Testis (tissue), 3 donors: ENCODE results near the gene HS1BP3. TPM values are rescaled to one million over a fixed set of nuclear protein-coding genes. Genes with fewer than 3 reads are reported as not detected.

Experiments used
- DNase-seq: peaks from one replicate; pipeline ENCODE4 v3.0.0-alpha.2; 2019
- H3K27ac ChIP-seq, 2 donors: fragments of 200-600 bp; sonication (generic); one replicate each; pipeline ENCODE4 v1.5.1; 2019
- H3K27me3 ChIP-seq: fragments of 200-600 bp; sonication (generic); one replicate; pipeline ENCODE4 v1.5.1; 2019
- H3K36me3 ChIP-seq: fragments of 200-600 bp; sonication (generic); one replicate; pipeline ENCODE4 v1.5.1; 2017; ENCODE audit warnings: low read depth; ENCODE audit errors: missing control alignments
- H3K4me1 ChIP-seq: fragments of 200-600 bp; sonication (generic); one replicate; pipeline ENCODE4 v1.5.1; 2019
- H3K4me3 ChIP-seq, 2 donors: fragments of 200-600 bp; sonication (generic); one replicate each; pipeline ENCODE4 v1.5.1; 2017 to 2019
- H3K9me3 ChIP-seq: fragments of 200-600 bp; sonication (generic); one replicate; pipeline ENCODE4 v1.5.1; 2017
- POLR2A ChIP-seq: fragments of 450-650 bp; IDR thresholded peaks from one replicate; pipeline ENCODE4 v1.6.1; 2017; ENCODE audit warnings: antibody characterized with exemption, mild to moderate bottlenecking, moderate library complexity
- WGBS, 2 donors: methylation state at CpG; one replicate each; pipeline ENCODE4 v1.1.5; 2018; 5-methylcytosine and 5-hydroxymethylcytosine counted together
- intact Hi-C: fragments of 100-400 bp; cut with DNase I; formaldehyde crosslinking; loops from one replicate; pipeline ENCODE4 v1.15.1; 2023; ENCODE audit warnings: low total_unique reads
- polyA plus RNA-seq: library from polyadenylated mRNA; stranded (reverse); fragments of 350-450 nt; fragmentation: Illumina TruSeq; extraction: RNeasy Lipid Tissue Mini Kit (QIAGEN cat#74804); gene quantifications from one replicate; pipeline ENCODE4 v1.2.3, GENCODE V29; 2014; ENCODE audit warnings: low read depth, low replicate concordance; ENCODE audit not compliant: insufficient read depth
- total RNA-seq, 2 donors: library from RNA; depleted of rRNA; stranded (reverse); fragments of >200 nt; gene quantifications; one replicate each; pipeline ENCODE4 v1.2.3, GENCODE V29; 2016
- TF ChIP-seq, protein P1 (sequence below), 3 experiments: fragments of 450-650 bp in 2 of 3; fragments of 200-600 bp in 1 of 3; sonication (generic) in 1 of 3; IDR thresholded peaks; one replicate each; pipeline ENCODE4 v1.5.1; 2016 to 2019; ENCODE audit warnings: antibody characterized with exemption in 3 of 3, mild to moderate bottlenecking in 2 of 3, moderate library complexity in 1 of 3

HS1BP3 gene
- total and polyA plus RNA-seq, 3 donors from 2014 or later: 23.5 to 31.6 (median 25.0) TPM

DNA sequence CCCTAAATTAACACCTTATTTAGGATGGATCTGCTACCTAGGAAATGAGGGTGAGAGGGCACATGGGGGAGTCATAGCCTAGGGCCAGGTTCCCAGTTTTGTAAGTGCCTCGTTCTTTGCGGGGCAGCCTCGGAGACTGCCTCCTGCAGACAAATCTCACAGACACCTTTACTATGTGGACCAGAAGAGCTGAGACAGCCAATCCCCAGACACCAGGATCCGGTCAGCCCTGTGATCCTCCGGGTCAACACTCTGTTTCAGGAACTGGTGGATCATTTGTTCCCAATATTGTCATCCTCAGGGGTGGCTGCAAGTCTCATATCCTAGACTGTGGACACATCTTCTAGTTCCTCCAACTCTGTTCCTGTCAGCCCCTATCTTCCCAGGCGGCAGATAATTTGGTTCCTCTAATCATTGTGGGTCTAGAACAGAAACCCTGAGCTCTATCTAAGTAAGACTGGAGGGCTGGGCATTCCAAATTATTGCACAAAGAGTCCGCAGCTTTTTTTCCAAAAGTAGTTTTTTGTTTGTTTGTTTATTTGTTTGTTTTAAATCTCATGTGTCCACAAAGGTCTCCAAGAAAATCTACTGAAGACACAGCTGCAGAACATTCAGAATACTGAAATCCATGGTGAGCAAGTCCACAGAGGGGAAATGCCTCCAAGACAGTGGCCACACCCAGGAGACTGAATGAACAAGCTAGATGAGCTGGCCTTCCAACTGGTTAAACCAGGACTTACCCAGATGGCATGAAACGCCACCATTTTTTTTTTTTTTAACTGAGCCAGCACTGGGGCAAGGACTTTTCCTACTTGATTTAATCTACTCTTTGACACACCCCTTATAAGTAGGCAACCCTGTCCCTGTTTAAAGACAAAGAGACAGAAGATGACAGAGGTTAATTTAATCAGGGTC is 9.9 kb upstream of the HS1BP3 start:
- H3K27me3 ChIP-seq: no peaks in the 10 kb centered on the region
- H3K4me1 ChIP-seq: peaks cover 3% of the 10 kb centered on the region
- DNase-seq: no peak
- no peak for TF ChIP-seq POLR2A
- TF ChIP-seq, protein P1, sequence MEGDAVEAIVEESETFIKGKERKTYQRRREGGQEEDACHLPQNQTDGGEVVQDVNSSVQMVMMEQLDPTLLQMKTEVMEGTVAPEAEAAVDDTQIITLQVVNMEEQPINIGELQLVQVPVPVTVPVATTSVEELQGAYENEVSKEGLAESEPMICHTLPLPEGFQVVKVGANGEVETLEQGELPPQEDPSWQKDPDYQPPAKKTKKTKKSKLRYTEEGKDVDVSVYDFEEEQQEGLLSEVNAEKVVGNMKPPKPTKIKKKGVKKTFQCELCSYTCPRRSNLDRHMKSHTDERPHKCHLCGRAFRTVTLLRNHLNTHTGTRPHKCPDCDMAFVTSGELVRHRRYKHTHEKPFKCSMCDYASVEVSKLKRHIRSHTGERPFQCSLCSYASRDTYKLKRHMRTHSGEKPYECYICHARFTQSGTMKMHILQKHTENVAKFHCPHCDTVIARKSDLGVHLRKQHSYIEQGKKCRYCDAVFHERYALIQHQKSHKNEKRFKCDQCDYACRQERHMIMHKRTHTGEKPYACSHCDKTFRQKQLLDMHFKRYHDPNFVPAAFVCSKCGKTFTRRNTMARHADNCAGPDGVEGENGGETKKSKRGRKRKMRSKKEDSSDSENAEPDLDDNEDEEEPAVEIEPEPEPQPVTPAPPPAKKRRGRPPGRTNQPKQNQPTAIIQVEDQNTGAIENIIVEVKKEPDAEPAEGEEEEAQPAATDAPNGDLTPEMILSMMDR (IDR thresholded peaks at IDR 0.05): no peak
- intact Hi-C loops: no loop called here
- WGBS, 2 donors: 53 to 60% methylated on average over 5 to 8 of the region's 8 CpGs
- no peaks in the 10 kb centered on the region for H3K9me3 ChIP-seq
- H3K27ac ChIP-seq: no peak overlapping the region
- H3K4me3 ChIP-seq: no peak overlapping the region
- H3K36me3 ChIP-seq: no peaks in the 10 kb centered on the region

DNA sequence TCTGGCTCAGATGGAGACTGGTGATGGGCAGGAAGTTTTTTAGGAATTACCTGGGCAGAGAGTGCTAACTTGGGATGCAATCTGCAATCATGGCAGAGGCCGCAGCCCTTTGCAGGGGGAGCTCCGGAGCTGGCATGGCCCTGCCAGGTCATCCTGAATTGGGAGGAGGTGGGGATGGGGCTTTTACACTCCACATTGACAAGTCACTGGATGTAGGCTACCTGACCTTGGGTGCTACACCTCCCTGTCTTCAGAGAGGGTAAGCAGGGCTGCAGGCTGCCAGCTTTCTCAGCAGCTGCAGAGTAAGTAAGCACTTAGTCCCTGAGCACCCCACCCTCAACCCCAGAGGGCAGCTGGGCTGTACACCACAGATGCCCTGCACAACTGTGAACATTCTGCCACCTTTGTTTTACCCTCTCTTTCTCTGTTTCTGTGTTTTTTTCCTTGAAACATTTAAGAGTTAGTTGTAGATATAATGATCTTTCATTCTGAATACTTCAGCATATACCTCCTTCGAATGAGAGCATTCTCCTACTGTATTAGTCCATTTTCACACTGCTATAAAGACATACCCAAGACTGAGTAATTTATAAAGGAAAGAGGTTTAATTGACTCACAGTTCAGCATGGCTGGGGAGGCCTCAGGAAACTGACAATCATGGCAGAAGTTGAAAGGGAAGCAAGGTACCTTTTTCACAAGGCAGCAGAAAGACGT is 6.8 kb upstream of the HS1BP3 start:
- 83 to 88% methylated on average over 2 to 4 of the region's 4 CpGs for WGBS, 2 donors
- no peaks in the 10 kb centered on the region for H3K4me1 ChIP-seq
- intact Hi-C loops: no loop called here
- no peaks in the 10 kb centered on the region for H3K27me3 ChIP-seq
- no peak overlapping the region for H3K27ac ChIP-seq
- TF ChIP-seq, protein P1 (IDR thresholded peaks at IDR 0.05): no peak
- TF ChIP-seq POLR2A: no peak
- no peak overlapping the region for H3K4me3 ChIP-seq
- H3K9me3 ChIP-seq: no peaks in the 10 kb centered on the region
- H3K36me3 ChIP-seq: no peaks in the 10 kb centered on the region
- DNase-seq: no peak

DNA sequence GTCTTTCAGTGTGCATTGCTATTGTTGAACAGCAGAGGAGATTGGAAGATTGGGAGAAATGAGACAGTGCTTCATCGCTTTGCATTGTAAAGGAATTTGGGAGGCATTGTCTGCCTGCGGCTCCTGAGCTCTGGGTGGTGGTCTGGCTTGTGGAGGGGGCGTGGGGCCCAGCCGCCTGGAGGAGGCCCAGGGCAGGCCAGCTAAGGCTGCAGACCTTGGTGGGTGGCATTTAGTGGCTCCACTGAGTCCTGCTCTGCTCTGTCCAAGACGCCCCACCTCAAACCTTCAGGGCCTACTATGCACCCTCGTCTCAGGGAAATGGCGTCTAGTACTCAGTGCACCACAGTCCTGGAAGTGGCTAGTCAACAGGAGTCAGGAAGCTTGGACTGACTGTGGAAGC is 5.7 kb upstream of the HS1BP3 start:
- intact Hi-C loops: no loop called here
- no peak overlapping the region for H3K4me3 ChIP-seq
- H3K36me3 ChIP-seq: no peaks in the 10 kb centered on the region
- no peak for TF ChIP-seq POLR2A
- TF ChIP-seq, protein P1 (IDR thresholded peaks at IDR 0.05): no peak
- no peak overlapping the region for H3K27ac ChIP-seq
- no peaks in the 10 kb centered on the region for H3K9me3 ChIP-seq
- no peaks in the 10 kb centered on the region for H3K27me3 ChIP-seq
- 86% methylated on average over 4 to 7 of the region's 7 CpGs for WGBS, 2 donors
- DNase-seq: no peak
- peaks cover 2% of the 10 kb centered on the region for H3K4me1 ChIP-seq

DNA sequence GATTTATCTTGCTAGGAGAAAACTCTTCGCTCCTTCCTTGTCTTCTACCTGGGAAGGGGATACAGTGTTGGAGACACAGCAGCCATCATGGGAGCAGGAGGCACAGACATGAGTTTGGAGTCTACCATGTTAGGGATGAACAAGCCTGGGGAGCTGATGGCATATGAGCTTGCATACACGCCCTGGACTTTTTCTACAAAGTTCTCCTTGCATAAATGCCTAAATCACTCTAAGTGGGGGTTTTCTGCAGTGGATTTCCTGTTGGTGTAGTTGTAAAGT is 3.6 kb upstream of the HS1BP3 start:
- Histone ChIP-seq H3K4me1 (peaks cover 14% of the 10 kb centered on the region), H3K9me3 (no peaks in the 10 kb centered on the region), H3K36me3 (no peaks in the 10 kb centered on the region), H3K27me3 (no peaks in the 10 kb centered on the region), H3K4me3 (no peak overlapping the region), H3K27ac (no peak overlapping the region)
- TF ChIP-seq, protein P1 (IDR thresholded peaks at IDR 0.05): no peak
- TF ChIP-seq POLR2A: no peak
- intact Hi-C loops: no loop called here
- DNase-seq: no peak
- WGBS, 2 donors: 93 to 95% methylated on average over 2 of the region's 2 CpGs
